Left renal pelvis (tissue), 4 donors: ENCODE results near the gene HERC6. TPM values are rescaled to one million over a fixed set of nuclear protein-coding genes. Genes with fewer than 3 reads are reported as not detected.
"Not testable (repeated sequence)": the region's sequence is repeated elsewhere in the genome, so short reads cannot be mapped to it uniquely, and the experiment has no call there.

Experiments
- DNase-seq, 4 donors: peaks; one replicate each; pipeline ENCODE4 v3.0.0-alpha.2; 2013; ENCODE audit warnings: low read depth in 4 of 4, low spot score in 3 of 4
- polyA plus RNA-seq, 4 donors: library from polyadenylated mRNA; unstranded; fragments of 120-200 nt; gene quantifications; one replicate each; pipeline ENCODE4 v1.2.1, GENCODE V29; 2013; ENCODE audit not compliant: insufficient read length in 4 of 4

Gene HERC6
- polyA plus RNA-seq, 4 donors, result 4.4 to 9.1 (median 8.9) TPM

DNA sequence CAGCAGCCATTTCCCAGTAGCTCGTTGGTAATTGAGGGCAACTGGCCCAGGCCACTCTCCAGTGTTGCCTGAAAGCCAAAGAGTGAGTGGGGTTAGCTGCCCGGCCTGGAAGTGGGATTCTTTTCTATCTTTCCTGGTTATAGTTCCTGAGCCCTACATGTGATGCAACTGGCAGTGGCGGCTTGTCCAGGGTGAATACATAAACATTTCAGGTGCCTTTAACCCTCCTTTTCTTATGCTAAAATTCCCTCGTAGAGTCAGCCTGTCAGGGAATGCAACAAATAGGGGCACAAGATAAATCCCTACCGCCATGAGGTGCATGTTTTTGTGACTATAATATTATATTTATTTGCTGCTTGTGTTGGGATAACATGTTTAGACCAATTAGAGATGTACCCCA, 64.8 kb downstream of the HERC6 start:
- DNase-seq, result no peak

- no peak for DNase-seq
Measured at GRCh38 chr4:88445252-88445651, 66.6 kb downstream of the HERC6 start.

GRCh38 chr4:88446124-88446523, 67.5 kb downstream of the HERC6 start:
- no peak for DNase-seq

- no peak for DNase-seq
Measured at GRCh38 chr4:88447371-88448095, 68.9 kb downstream of the HERC6 start.

DNA sequence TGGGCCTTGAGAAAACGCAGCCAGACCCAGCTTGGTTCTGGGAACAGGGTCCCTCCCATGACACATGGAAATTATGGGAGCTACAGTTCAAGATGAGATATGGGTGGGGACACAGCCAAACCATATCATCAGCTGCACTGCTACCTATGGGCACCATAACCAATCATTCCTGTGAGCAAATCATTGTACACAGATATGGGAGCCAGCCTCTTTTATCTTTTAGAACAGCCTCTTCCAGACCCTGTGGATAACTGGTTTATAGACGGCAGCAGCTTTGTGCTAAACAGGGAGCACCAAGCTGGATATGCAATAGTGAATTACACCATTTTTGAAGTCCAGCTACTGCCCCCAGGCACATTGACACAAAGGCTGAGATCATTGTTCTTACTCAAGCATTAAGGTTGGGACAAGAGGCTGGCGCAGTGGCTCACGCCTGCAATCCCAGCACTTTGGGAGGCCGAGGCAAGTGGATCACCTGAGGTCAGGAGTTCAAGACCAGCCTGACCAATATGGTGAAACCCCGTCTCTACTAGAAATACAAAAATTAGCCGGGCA, 69.6 kb downstream of the HERC6 start:
- DNase-seq, result not testable (repeated sequence)

GRCh38 chr4:88448889-88449288, 70.2 kb downstream of the HERC6 start:
- no peak for DNase-seq

DNA sequence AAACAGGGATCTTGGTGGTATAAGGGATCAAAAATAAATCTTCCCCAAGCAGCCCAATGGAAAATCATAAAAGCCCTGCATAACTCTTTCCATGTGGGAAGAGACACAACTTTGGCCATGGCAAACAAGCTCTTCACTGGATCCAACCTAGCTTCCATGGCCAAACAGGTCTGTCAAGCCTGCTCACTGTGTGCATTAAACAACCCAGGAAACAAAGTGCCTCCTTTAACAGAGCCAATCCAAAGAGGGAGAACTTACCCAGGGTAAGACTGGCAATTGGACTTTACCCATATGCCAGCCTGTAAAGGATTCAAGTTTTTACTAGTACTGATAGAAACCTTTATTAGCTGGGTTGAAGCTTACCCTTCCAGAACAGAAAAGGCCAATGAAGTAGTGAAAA, 70.6 kb downstream of the HERC6 start:
- DNase-seq, result no peak

- DNase-seq, result no peak
Measured at GRCh38 chr4:88451205-88451604, 72.6 kb downstream of the HERC6 start.

- DNase-seq, result no peak
Measured at GRCh38 chr4:88452912-88453311, 74.3 kb downstream of the HERC6 start.

DNA sequence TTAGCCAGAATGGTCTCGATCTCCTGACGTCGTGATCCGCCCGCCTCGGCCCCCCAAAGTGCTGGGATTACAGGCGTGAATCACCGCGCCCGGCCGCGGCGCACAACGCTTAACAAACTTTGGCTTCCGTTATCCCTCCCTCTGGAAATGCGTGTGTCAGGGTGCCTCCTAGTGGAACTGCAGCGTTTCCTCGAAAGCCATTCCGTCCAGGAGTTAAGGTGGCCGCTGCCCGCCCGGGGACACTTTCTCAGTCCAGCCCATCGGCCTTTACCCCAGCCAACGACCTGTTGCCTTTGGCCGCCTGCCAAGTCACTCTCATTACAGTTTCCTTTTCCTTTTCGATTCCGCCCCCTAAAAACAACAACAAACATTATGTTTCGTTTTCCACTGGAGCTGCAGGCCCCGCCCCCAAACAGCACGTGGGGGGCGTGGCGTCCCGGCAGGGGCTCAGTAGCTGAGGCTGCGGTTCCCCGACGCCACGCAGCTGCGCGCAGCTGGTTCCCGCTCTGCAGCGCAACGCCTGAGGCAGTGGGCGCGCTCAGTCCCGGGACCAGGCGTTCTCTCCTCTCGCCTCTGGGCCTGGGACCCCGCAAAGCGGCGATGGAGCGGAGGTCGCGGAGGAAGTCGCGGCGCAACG, 78.1 kb downstream of the HERC6 start, which contains the start of gene HERC5:
Gene HERC5 (plus strand): TSS at position 450 of the 637 bp plus-strand sequence. CDS start 151 bp downstream, at position 601.
- peak; percentile 83 to 86 (median 85) for DNase-seq

- peak in 1 of 4 donors; percentile 10 for DNase-seq
Measured at GRCh38 chr4:88457307-88458103, 78.9 kb downstream of the HERC6 start.

DNA sequence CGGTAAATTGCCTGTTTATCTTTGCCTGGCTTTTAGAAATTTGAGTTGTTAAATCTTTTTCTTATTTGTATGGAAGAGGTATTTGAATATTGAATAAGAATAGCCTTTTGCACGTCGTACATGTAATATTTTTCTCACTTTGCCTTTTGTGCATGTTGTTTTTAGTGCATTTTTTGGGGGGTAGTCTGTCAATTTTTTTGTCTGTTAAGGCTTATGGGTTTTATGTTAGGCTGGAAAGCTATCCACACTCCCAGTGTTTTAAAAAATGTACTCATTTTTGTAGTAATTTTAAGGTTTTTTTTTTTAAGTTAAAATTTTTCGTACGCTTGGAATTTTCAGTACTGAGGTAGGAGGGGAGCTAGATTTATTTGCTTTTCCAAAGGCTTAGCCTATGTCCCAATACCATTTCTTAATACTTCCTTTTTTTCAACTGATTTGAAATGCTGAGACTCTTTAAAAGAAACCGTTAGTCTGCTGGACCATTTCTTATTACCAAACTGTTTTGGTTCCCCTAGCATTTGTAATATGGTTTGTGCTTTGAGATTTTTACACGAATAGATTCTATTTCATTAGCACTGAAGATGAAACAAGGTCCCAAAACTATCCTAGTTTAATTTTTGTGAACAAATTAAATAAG, 79.6 kb downstream of the HERC6 start:
- DNase-seq, result peak in 1 of 4 donors; percentile 12

- DNase-seq, result no peak
Measured at GRCh38 chr4:88465653-88466192, 87.1 kb downstream of the HERC6 start.

DNA sequence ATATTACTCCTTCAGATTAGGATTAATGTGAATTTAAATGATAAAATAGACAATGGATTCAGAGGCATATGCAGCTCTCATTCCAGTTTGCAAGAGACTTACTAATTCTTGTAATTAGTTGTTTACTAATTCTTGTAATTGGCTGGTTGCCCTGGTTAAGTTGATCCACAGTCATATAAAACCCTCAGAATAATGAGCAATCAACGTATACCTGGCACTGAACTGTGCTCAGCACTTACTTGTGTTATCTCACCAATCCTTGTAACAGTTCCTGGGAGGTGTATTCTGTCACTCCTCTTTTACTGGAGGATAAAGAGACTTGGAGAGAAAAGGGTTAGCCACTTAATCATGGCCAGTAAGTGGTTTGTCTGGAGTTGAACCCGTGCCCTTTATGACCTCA, 88.7 kb downstream of the HERC6 start:
- DNase-seq, result no peak

DNA sequence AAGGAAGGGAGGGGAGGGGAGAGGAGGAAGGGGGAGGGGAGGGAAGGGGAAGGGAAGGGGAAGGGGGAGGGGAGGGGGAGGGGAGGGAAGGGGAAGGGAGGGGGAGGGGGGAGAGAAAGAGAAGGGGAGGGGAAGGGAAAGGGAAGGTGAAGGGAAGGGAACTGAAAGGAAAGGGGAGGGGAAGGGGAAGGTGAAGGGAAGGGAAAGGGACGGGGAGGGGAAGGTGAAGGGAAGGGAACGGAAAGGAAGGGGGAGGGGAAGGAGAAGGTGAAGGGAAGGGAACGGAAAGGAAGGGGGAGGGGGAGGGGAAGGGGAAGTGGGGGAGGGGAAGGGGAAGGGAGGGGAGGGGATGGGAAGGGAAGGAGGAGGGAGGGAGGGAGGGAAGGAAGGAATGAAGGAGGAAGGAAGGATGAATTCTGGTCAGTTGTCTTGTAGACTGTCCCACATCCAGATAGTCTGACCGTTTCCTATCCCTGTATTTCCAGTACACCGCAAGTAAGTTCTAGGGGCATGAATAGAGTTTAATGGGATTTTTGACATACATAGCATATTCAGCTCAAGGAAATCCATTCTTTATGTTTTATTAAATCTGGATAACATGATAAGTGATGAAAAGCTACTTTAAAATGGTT, 98.7 kb downstream of the HERC6 start:
- DNase-seq, result no peak

GRCh38 chr4:88478247-88478646, 99.6 kb downstream of the HERC6 start:
- DNase-seq, result no peak

GRCh38 chr4:88481537-88481936, 102.9 kb downstream of the HERC6 start:
- peak in 1 of 4 donors; percentile 8 for DNase-seq

GRCh38 chr4:88489100-88489761, 110.6 kb downstream of the HERC6 start:
- no peak for DNase-seq
